ENCODE data around the gene LIAS. TPM values are rescaled to one million over a fixed set of nuclear protein-coding genes. Genes with fewer than 3 reads are reported as not detected.
"Not testable (repeated sequence)": the region's sequence is repeated elsewhere in the genome, so short reads cannot be mapped to it uniquely, and the experiment has no call there.

LIAS gene
- total RNA-seq, 1 experiment from 2014 or later: 6.8 TPM

GRCh38 chr4:39505581-39505980 is 46.7 kb downstream of the LIAS start:
- in situ Hi-C loops (cut with HindIII; ENCODE audit: low pct_unique_long_range_greater_than_20kb, low sequenced_read_pairs): no loop called here
- no peak overlapping the region for H3K4me3 ChIP-seq (ENCODE audit: low read depth in 2 of 2, low read length in 2 of 2)
- H3K27ac ChIP-seq (ENCODE audit: low read length): no peak overlapping the region
- H3K27me3 ChIP-seq (ENCODE audit: control insufficient read depth, insufficient read depth, low read length): no peaks in the 10 kb centered on the region
- no TSS peak for BruUV-seq (replicated peaks)
- no peaks in the 10 kb centered on the region for H3K9me3 ChIP-seq (ENCODE audit: control insufficient read depth, insufficient read depth, low read depth, low read length)
- ChIA-PET CTCF (no interaction called here), POLR2A (interaction anchor here (0.8 kb wide), 1 partner anchor 321 kb away, joined by 7 read pairs; no protein-coding TSS in a partner anchor)
- intact Hi-C loops (cut with micrococcal nuclease; ENCODE audit: unreplicated experiment): no loop called here
- H3K4me1 ChIP-seq (ENCODE audit: control insufficient read depth, insufficient read depth, low read length): peaks cover 2% of the 10 kb centered on the region; the same call in 1 of the 2 replicates
- TF ChIP-seq REST (IDR thresholded peaks at IDR 0.05; ENCODE audit: insufficient read depth in 1 of 2, low read depth in 2 of 2, low read length in 1 of 2): no peak
- TF ChIP-seq POLR2AphosphoS5 (IDR thresholded peaks at IDR 0.05; ENCODE audit: low read depth, low read length): no peak
- no peak for TF ChIP-seq SIN3A (IDR thresholded peaks at IDR 0.05; ENCODE audit: borderline replicate concordance, insufficient read depth, low read depth, low read length)
- no peak for TF ChIP-seq CTCF (IDR thresholded peaks at IDR 0.05)
- TF ChIP-seq TCF7L2 (IDR thresholded peaks at IDR 0.05; ENCODE audit: low read depth, low read length): no peak
- DNase-seq (ENCODE audit: low read depth, low spot score): no peak
- no peak for ATAC-seq
- H3K36me3 ChIP-seq (ENCODE audit: control insufficient read depth, insufficient read depth, low read length): peaks cover 58% of the 10 kb centered on the region

- ChIA-PET CTCF (no interaction called here), POLR2A (interaction anchor here (0.7 kb wide), 1 partner anchor 10 kb away, joined by 6 read pairs; no protein-coding TSS in a partner anchor)
- peaks cover 42% of the 10 kb centered on the region for H3K36me3 ChIP-seq (ENCODE audit: control insufficient read depth, insufficient read depth, low read length)
- H3K4me3 ChIP-seq (ENCODE audit: low read depth in 2 of 2, low read length in 2 of 2): no peak overlapping the region
- DNase-seq (ENCODE audit: low read depth, low spot score): no peak
- no peaks in the 10 kb centered on the region for H3K9me3 ChIP-seq (ENCODE audit: control insufficient read depth, insufficient read depth, low read depth, low read length)
- intact Hi-C loops (cut with micrococcal nuclease; ENCODE audit: unreplicated experiment) (no loop called here), in situ Hi-C loops (cut with HindIII; ENCODE audit: low pct_unique_long_range_greater_than_20kb, low sequenced_read_pairs) (no loop called here)
- H3K27me3 ChIP-seq (ENCODE audit: control insufficient read depth, insufficient read depth, low read length): no peaks in the 10 kb centered on the region
- no peak for TF ChIP-seq TCF7L2 (IDR thresholded peaks at IDR 0.05; ENCODE audit: low read depth, low read length)
- H3K27ac ChIP-seq (ENCODE audit: low read length): no peak overlapping the region
- peaks cover 5% of the 10 kb centered on the region; the same call in 1 of the 2 replicates for H3K4me1 ChIP-seq (ENCODE audit: control insufficient read depth, insufficient read depth, low read length)
- no peak for ATAC-seq
- BruUV-seq (replicated peaks): TSS peak; percentile 48
These were observed 51.6 kb downstream of the LIAS start for GRCh38 chr4:39510348-39510929.

- peaks cover 25% of the 10 kb centered on the region for H3K36me3 ChIP-seq (ENCODE audit: control insufficient read depth, insufficient read depth, low read length)
- H3K4me3 ChIP-seq (ENCODE audit: low read depth in 2 of 2, low read length in 2 of 2); CTCF ChIA-PET; DNase-seq (ENCODE audit: low read depth, low spot score); H3K27me3 ChIP-seq (ENCODE audit: control insufficient read depth, insufficient read depth, low read length); BruUV-seq (replicated peaks); H3K27ac ChIP-seq (ENCODE audit: low read length); intact Hi-C loops (cut with micrococcal nuclease; ENCODE audit: unreplicated experiment); POLR2A ChIA-PET; in situ Hi-C loops (cut with HindIII; ENCODE audit: low pct_unique_long_range_greater_than_20kb, low sequenced_read_pairs); H3K4me1 ChIP-seq (ENCODE audit: control insufficient read depth, insufficient read depth, low read length); H3K9me3 ChIP-seq (ENCODE audit: control insufficient read depth, insufficient read depth, low read depth, low read length); ATAC-seq: not testable (repeated sequence)
These were observed 55.4 kb downstream of the LIAS start for GRCh38 chr4:39514266-39514665.

All from Panc1 (cell line).